Measurements from ENCODE around the gene NIP7.
"Not testable (repeated sequence)": the region's sequence is repeated elsewhere in the genome, so short reads cannot be mapped to it uniquely, and the experiment has no call there.

The NIP7 gene

GRCh38 chr16:69346683-69347082 is 7.1 kb downstream of the NIP7 start:
- DNase-seq = no peak

GRCh38 chr16:69348222-69348621 is 8.7 kb downstream of the NIP7 start:
- no peak for DNase-seq

GRCh38 chr16:69349536-69349935 is 10.0 kb downstream of the NIP7 start:
- DNase-seq = no peak

GRCh38 chr16:69350536-69351133 is 11.1 kb downstream of the NIP7 start:
- DNase-seq = no peak

- DNase-seq = no peak
These were observed 11.9 kb downstream of the NIP7 start, which contains the start of gene TMED6 for GRCh38 chr16:69351309-69352027. Gene TMED6 (minus strand): TSS chr16:69351786. CDS start chr16:69351753, 33 bp downstream.

- DNase-seq = not testable (repeated sequence)
These were observed 20.5 kb downstream of the NIP7 start for GRCh38 chr16:69360070-69360469.

GRCh38 chr16:69363281-69363717 is 23.7 kb downstream of the NIP7 start:
- no peak for DNase-seq

GRCh38 chr16:69364088-69364487 is 24.5 kb downstream of the NIP7 start:
- no peak for DNase-seq

- DNase-seq = no peak
These were observed 26.3 kb downstream of the NIP7 start for GRCh38 chr16:69365901-69366300.

GRCh38 chr16:69366431-69366830 is 26.9 kb downstream of the NIP7 start:
- no peak for DNase-seq

- no peak for DNase-seq
These were observed 28.4 kb downstream of the NIP7 start for GRCh38 chr16:69367980-69368379.

- no peak for DNase-seq
These were observed 29.3 kb downstream of the NIP7 start for GRCh38 chr16:69368866-69369265.

- no peak for DNase-seq
These were observed 32.0 kb downstream of the NIP7 start for GRCh38 chr16:69371564-69371963.

- no peak for DNase-seq
These were observed 33.4 kb downstream of the NIP7 start for GRCh38 chr16:69373019-69373418.

- no peak for DNase-seq
These were observed 37.0 kb downstream of the NIP7 start for GRCh38 chr16:69376393-69377059.

- DNase-seq = no peak
These were observed 38.5 kb downstream of the NIP7 start for GRCh38 chr16:69378036-69378435.

GRCh38 chr16:69378760-69379159 is 39.2 kb downstream of the NIP7 start:
- no peak for DNase-seq

- no peak for DNase-seq
These were observed 41.7 kb downstream of the NIP7 start for GRCh38 chr16:69381231-69381630.

- no peak for DNase-seq
These were observed 42.8 kb downstream of the NIP7 start for GRCh38 chr16:69382421-69382820.

- no peak for DNase-seq
These were observed 45.4 kb downstream of the NIP7 start for GRCh38 chr16:69384974-69385373.

- DNase-seq = peak; percentile 61
These were observed 47.0 kb downstream of the NIP7 start for GRCh38 chr16:69386596-69386995.
